Amygdala (tissue), 56 donors: ENCODE results near the gene MTARC2.
"Not testable (repeated sequence)": the region's sequence is repeated elsewhere in the genome, so short reads cannot be mapped to it uniquely, and the experiment has no call there.

Experiments
- DNase-seq, 56 donors: peaks; one replicate each; lab custom pipeline; 2025; lab: John Stamatoyannopoulos, UW

Gene MTARC2

GRCh38 chr1:220730486-220730885 is 17.6 kb upstream of the MTARC2 start:
- DNase-seq: no peak

- DNase-seq: no peak
These were observed 16.0 kb upstream of the MTARC2 start for GRCh38 chr1:220732137-220732536.

- no peak for DNase-seq
These were observed 15.5 kb upstream of the MTARC2 start for GRCh38 chr1:220732621-220733020.

GRCh38 chr1:220733086-220733601 is 15.0 kb upstream of the MTARC2 start:
- DNase-seq: peak in 43 of 56 donors; percentile 3 to 63 (median 31)

- DNase-seq: no peak
These were observed 13.4 kb upstream of the MTARC2 start for GRCh38 chr1:220734571-220735326.

GRCh38 chr1:220736283-220736682 is 11.8 kb upstream of the MTARC2 start:
- not testable (repeated sequence) for DNase-seq

- no peak for DNase-seq
These were observed 6.8 kb upstream of the MTARC2 start for GRCh38 chr1:220741349-220741748.

GRCh38 chr1:220741825-220742224 is 6.3 kb upstream of the MTARC2 start:
- no peak for DNase-seq

GRCh38 chr1:220742520-220742919 is 5.6 kb upstream of the MTARC2 start:
- DNase-seq: no peak

GRCh38 chr1:220746851-220747250 is 1.3 kb upstream of the MTARC2 start:
- no peak for DNase-seq

- peak in 1 of 56 donors; percentile 56 for DNase-seq
These were observed 559 bp upstream of the MTARC2 start for GRCh38 chr1:220747437-220748088.

GRCh38 chr1:220748936-220749335 is 814 bp downstream of the MTARC2 start:
- no peak for DNase-seq

GRCh38 chr1:220750131-220750515 is 2.0 kb downstream of the MTARC2 start:
- no peak for DNase-seq

- no peak for DNase-seq
These were observed 3.0 kb downstream of the MTARC2 start for GRCh38 chr1:220751111-220751510.

GRCh38 chr1:220754212-220754917 is 6.2 kb downstream of the MTARC2 start:
- no peak for DNase-seq

GRCh38 chr1:220754918-220755295 is 6.8 kb downstream of the MTARC2 start:
- no peak for DNase-seq

GRCh38 chr1:220755309-220755708 is 7.2 kb downstream of the MTARC2 start:
- no peak for DNase-seq

GRCh38 chr1:220757441-220757840 is 9.3 kb downstream of the MTARC2 start:
- DNase-seq: no peak

GRCh38 chr1:220759147-220759546 is 11.0 kb downstream of the MTARC2 start:
- no peak for DNase-seq

GRCh38 chr1:220761688-220762427 is 13.7 kb downstream of the MTARC2 start:
- DNase-seq: no peak

GRCh38 chr1:220764757-220765156 is 16.6 kb downstream of the MTARC2 start:
- DNase-seq: no peak
